Adipocyte (in vitro differentiated cells): ENCODE data around the gene MEOX2.

ENCODE experiments used
- DNase-seq: peaks from one replicate; pipeline ENCODE4 v3.0.0-alpha.2; 2015; ENCODE audit warnings: low read depth
- H3K27me3 ChIP-seq: replicated peaks from 2 replicates; pipeline ENCODE4 v1.7.0; 2013; ENCODE audit warnings: mild to moderate bottlenecking, low read length, moderate library complexity; ENCODE audit not compliant: control insufficient read depth, insufficient read depth
- H3K36me3 ChIP-seq: 2 replicates; pipeline ENCODE4 v1.7.0; 2013; ENCODE audit warnings: low read length, mild to moderate bottlenecking, moderate library complexity; ENCODE audit not compliant: control insufficient read depth, insufficient read depth, severe bottlenecking
- H3K4me1 ChIP-seq: 2 replicates; pipeline ENCODE4 v1.7.0; 2013; ENCODE audit warnings: mild to moderate bottlenecking, low read length, moderate library complexity; ENCODE audit not compliant: control insufficient read depth, insufficient read depth
- H3K4me3 ChIP-seq: 2 replicates; pipeline ENCODE4 v1.7.0; 2013; ENCODE audit warnings: mild to moderate bottlenecking, low read length, moderate library complexity
- H3K9ac ChIP-seq: 2 replicates; pipeline ENCODE4 v1.7.0; 2013; ENCODE audit warnings: mild to moderate bottlenecking, low read length, moderate library complexity
- H3K9me3 ChIP-seq: 2 replicates; pipeline ENCODE4 v1.7.0; 2013; ENCODE audit warnings: mild to moderate bottlenecking, low read length, moderate library complexity; ENCODE audit not compliant: control insufficient read depth

Gene MEOX2

DNA sequence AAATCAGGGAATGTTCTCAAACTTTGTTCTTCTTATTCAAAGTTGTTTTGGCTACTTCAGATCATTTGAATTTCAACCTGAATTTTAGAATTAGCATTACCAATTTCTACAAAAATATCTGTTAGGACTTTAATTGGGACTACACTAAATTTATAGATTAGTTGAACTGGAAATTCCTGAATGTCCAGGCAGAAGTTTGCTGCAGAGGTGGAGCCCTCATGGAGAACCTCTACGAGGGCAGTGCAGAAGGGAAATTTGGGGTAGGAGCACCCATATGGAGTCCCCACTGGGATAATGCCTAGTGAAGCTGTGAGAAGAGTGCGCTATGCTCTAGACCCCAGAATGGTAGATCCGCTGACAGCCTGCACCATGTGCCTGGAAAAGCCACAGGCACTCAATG is 101.9 kb downstream of the MEOX2 start:
- Histone ChIP-seq H3K36me3 (no peaks in the 10 kb centered on the region), H3K27me3 (no peaks in the 10 kb centered on the region), H3K9me3 (peaks cover 10% of the 10 kb centered on the region), H3K4me3 (no peak overlapping the region), H3K4me1 (no peaks in the 10 kb centered on the region), H3K9ac (no peak overlapping the region)
- DNase-seq = no peak

DNA sequence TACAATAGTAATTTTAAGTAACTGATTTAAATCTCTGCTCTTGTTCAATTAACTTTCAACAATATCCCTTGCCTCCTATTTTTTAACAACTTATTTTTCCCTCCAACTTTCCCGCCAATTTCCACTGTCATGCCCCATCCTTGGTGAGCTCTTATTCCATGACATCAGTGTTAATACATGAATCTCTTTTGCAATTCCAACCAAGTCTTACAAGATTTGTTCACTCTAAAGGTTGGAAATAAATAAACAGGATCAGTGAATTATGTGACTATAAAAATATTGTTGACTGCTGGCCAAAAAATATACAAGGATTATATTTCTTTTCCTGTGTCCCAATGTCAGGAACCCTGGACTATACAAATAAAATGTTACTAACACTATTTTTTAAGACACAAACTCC is 103.7 kb downstream of the MEOX2 start:
- no peaks in the 10 kb centered on the region for H3K36me3 ChIP-seq
- H3K4me1 ChIP-seq = no peaks in the 10 kb centered on the region
- H3K27me3 ChIP-seq = no peaks in the 10 kb centered on the region
- H3K9me3 ChIP-seq = peaks cover 10% of the 10 kb centered on the region
- H3K9ac ChIP-seq = no peak overlapping the region
- no peak overlapping the region for H3K4me3 ChIP-seq
- peak; percentile 66 for DNase-seq

DNA sequence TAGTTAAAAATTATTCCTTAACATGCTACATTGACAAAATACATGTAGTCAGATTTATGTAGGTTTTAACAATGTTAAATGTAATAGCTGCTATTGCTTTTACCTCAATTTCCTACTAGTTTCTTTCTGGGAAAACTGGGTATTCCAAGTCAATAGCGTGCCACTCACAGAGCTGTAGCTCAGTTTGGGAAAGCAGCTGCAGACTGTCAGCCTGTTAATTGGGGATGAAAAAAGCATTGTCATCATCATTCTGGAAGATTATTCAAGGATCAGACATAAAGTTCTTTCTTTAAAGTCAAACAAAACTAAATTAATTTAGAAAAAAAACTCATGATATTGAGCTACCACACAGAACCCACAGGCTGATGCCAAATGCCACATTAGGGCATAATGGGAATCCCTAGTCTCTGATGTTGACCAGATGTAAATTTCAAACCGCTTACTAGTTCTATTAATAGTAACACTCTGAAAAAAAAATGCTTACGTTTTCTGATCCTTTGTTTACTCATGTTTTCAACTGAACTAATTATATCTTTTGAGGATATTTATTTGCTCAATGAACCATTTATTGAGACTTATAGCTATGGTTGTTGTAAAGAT is 105.0 kb downstream of the MEOX2 start:
- Histone ChIP-seq H3K9ac (no peak overlapping the region), H3K9me3 (peaks cover 10% of the 10 kb centered on the region), H3K4me3 (no peak overlapping the region), H3K27me3 (no peaks in the 10 kb centered on the region), H3K4me1 (no peaks in the 10 kb centered on the region), H3K36me3 (no peaks in the 10 kb centered on the region)
- no peak for DNase-seq

DNA sequence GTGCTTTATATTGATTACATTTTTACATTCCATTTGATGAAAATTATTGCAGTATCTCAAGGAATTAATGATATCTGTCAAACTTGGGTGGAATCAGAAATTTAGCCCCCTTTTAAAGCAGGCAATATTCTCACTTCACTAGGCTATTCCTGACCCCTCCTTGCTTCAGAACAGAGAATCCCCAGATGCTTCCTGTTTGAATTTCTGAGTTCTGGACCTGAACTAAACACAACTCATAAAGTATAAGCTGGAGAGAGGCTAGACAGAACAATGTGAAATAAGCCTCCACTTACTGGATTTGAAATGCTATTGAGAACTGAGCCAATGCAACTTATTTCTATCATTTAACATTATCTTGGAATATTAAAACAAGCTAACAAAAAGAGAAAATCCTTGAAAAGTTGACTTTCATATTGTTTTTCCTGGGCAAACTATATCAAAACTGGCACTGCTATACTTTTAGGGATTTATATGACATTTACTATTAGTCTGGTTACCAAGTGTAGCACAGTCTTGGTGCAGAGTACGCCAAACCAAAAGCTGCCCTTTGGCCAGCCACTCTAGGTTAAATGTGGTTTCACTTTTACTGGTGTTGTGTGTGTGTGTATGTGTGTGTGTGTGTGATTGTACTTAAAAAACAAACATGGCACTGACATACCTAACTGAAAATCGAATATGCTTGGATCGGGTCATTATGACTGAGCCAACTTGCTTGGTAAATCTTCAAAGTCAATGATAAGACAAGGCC is 105.7 kb downstream of the MEOX2 start:
- no peak overlapping the region for H3K4me3 ChIP-seq
- H3K27me3 ChIP-seq = no peaks in the 10 kb centered on the region
- peaks cover 10% of the 10 kb centered on the region for H3K9me3 ChIP-seq
- no peaks in the 10 kb centered on the region for H3K4me1 ChIP-seq
- no peak overlapping the region for H3K9ac ChIP-seq
- DNase-seq = no peak
- H3K36me3 ChIP-seq = no peaks in the 10 kb centered on the region

DNA sequence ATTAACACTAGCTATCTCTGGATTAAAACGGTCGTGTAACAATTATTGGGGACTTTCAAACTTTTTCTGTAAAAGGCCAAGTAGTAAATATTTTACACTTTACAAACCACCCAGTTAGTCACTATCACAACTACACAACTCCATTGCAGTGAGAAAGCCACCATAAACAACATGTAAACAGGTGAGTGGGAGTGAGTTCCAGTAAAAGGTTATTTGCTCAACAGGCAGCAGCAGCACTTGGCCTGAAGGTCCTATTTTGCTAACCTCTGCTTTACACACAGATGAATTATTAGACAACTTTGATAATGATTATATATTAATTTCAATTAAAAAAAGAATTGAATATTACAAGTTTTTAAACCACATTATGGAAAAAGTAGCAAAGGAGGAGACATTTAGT is 108.9 kb downstream of the MEOX2 start:
- H3K4me3 ChIP-seq = no peak overlapping the region
- no peaks in the 10 kb centered on the region for H3K4me1 ChIP-seq
- DNase-seq = no peak
- no peak overlapping the region for H3K9ac ChIP-seq
- H3K9me3 ChIP-seq = no peaks in the 10 kb centered on the region
- H3K36me3 ChIP-seq = no peaks in the 10 kb centered on the region
- H3K27me3 ChIP-seq = no peaks in the 10 kb centered on the region

DNA sequence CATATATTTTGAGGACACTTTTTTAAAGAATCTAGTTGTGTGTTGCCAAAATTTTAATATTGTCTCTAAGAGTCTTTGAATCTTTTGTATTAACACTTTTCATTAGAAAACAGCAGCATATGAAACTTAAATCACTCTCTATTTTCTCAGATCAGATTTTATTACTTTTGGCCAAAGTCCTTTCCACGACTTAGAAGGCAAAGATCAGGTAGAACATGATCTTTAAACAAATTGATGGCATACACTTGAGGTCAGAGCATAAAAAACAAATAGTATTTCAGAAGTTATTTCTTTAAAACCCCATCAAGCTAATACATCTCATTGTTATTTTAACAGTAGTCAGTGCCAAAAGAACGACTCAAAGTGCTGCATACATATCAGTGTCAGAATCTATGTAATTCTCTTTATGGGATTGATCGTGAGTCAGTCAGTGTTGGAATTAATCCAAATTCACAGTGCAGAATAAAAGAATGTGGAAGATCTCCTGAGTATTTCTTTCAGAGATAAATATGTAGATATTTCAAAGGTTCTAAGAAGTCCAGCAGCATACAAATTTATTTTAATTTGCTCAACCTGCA is 115.1 kb downstream of the MEOX2 start:
- H3K9me3 ChIP-seq = no peaks in the 10 kb centered on the region

DNA sequence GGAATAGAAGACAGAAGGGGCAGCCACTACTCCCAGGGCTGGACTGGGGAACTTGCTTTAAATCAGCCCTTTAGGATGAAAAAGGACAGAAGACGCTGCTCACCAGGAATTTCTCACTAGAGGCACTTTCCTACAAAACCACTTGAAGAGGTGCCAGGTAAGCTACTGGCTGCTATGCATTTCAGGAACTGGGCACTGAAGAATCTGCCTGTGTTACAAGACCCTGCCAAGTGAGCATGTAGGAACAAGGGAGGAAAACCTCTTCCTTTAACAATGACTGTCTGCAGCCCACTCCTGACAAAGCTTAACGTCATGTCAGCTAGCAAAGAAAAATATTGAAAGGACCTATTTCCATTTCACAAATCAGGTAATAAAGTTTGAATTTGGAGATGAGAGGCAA is 118.8 kb downstream of the MEOX2 start:
- no peaks in the 10 kb centered on the region for H3K4me1 ChIP-seq
- DNase-seq = no peak
- H3K9me3 ChIP-seq = no peaks in the 10 kb centered on the region
- H3K36me3 ChIP-seq = no peaks in the 10 kb centered on the region
- no peak overlapping the region for H3K4me3 ChIP-seq
- no peaks in the 10 kb centered on the region for H3K27me3 ChIP-seq
- H3K9ac ChIP-seq = no peak overlapping the region

More for the DNA sequence above, 115.1 kb downstream of the MEOX2 start:
- Histone ChIP-seq H3K27me3 (no peaks in the 10 kb centered on the region), H3K9ac (no peak overlapping the region), H3K4me1 (no peaks in the 10 kb centered on the region), H3K36me3 (no peaks in the 10 kb centered on the region), H3K4me3 (no peak overlapping the region)
- no peak for DNase-seq

DNA sequence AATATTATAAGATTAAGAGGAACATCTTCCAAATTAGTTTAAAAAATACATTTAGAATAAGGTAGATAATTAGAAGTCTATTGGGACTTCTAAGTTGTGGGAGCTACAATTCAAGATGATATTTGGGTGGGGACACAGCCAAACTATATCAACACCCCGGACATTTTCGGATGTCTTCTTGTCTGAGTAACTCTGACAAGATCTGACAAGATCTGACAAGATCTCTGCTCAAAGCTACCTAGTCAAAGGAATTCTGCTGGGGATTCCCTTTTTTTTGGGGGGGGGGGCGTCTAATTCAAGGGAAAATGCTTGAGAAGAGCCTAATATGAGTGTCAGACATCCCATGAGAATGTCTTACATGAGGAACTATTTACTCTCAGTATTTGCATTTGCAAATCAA is 119.4 kb downstream of the MEOX2 start:
- Histone ChIP-seq H3K9ac (no peak overlapping the region), H3K36me3 (no peaks in the 10 kb centered on the region), H3K9me3 (no peaks in the 10 kb centered on the region), H3K4me3 (no peak overlapping the region), H3K4me1 (peaks cover 5% of the 10 kb centered on the region), H3K27me3 (no peaks in the 10 kb centered on the region)
- no peak for DNase-seq

DNA sequence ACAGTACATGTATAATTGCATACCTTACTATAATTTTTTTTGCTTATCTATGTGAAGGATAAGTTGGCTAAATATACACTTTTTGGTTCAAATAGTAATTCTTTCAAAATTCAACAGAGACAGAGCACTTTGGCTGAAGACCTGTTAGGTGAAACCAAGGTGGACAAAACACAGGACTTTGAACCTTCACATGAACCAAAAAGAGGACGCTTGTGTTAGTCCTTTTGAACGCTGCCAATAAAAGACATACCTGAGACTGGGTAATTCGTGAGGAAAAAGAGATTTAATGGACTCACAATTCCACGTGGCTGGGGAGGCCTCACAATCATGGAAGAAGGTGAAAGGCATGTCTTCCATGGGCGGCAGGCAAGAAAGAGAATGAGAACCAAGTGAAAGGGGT is 120.0 kb downstream of the MEOX2 start:
- Histone ChIP-seq H3K4me3 (no peak overlapping the region), H3K4me1 (peaks cover 9% of the 10 kb centered on the region), H3K36me3 (no peaks in the 10 kb centered on the region), H3K27me3 (no peaks in the 10 kb centered on the region), H3K9me3 (no peaks in the 10 kb centered on the region), H3K9ac (no peak overlapping the region)
- no peak for DNase-seq

DNA sequence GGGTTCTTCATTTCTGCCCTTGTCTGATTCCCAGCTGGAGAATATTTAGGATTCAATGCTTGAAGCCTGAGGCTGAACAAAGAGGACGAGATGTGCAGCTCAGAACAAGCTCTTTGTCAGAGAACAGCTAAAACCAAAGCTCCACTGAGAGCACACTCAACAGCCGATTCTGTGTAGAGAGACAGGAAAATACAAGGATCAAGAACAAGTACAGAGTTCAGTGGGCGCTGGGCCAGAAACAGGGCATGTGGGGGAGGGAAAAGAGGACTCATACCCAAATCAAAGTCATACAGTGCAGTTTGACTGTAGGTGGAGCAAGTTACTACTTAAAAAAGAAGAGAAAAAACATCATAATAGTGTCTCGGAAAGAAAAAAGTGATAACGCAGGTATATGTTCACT is 124.6 kb downstream of the MEOX2 start, which contains the start of gene AGMO:
Gene AGMO (minus strand): TSS at position 181 of the 400 bp plus-strand sequence.
- Histone ChIP-seq H3K27me3 (no peaks in the 10 kb centered on the region), H3K4me3 (peak within 1 kb of the TSS; percentile 79), H3K4me1 (peaks cover 25% of the 10 kb centered on the region), H3K9ac (peak within 1 kb of the TSS; percentile 84), H3K36me3 (no peaks in the 10 kb centered on the region), H3K9me3 (no peaks in the 10 kb centered on the region)
- no peak for DNase-seq
